Osteoblast (primary cell): ENCODE measurements around the gene HMGA1. TPM values are rescaled to one million over a fixed set of nuclear protein-coding genes. Genes with fewer than 3 reads are reported as not detected.

Source experiments
- DNase-seq: peaks from one replicate; pipeline ENCODE4 v3.0.0; 2011; ENCODE audit warnings: low spot score, mixed read lengths; ENCODE audit not compliant: insufficient read length; ENCODE audit errors: missing footprints
- H2AFZ ChIP-seq: 2 replicates; pipeline ENCODE4 v1.6.0; 2011; ENCODE audit warnings: mild to moderate bottlenecking, low read length
- H3K27ac ChIP-seq: 2 replicates; pipeline ENCODE4 v1.5.1; 2011; ENCODE audit warnings: mild to moderate bottlenecking, low read depth, low read length, moderate library complexity
- H3K27me3 ChIP-seq: 2 replicates; pipeline ENCODE4 v1.6.0; 2012; ENCODE audit warnings: mild to moderate bottlenecking, control low read depth, inconsistent platforms, low read length, moderate library complexity; ENCODE audit not compliant: insufficient read depth
- H3K36me3 ChIP-seq: 2 replicates; pipeline ENCODE4 v1.5.1; 2011; ENCODE audit warnings: mild to moderate bottlenecking, low read length, control low read depth, moderate library complexity; ENCODE audit not compliant: insufficient read depth
- H3K4me1 ChIP-seq: 2 replicates; pipeline ENCODE4 v1.5.1; 2011; ENCODE audit warnings: mild to moderate bottlenecking, low read length, control low read depth, moderate library complexity; ENCODE audit not compliant: insufficient read depth
- H3K4me2 ChIP-seq: 2 replicates; pipeline ENCODE4 v1.6.0; 2011; ENCODE audit warnings: mild to moderate bottlenecking, low read length; ENCODE audit not compliant: insufficient read depth
- H3K4me3 ChIP-seq: fragments of 200-600 bp; sonication (generic); 3 replicates; pipeline ENCODE4 v1.5.1; 2012; ENCODE audit warnings: mild to moderate bottlenecking, low read length, inconsistent platforms; ENCODE audit not compliant: insufficient read depth
- H3K79me2 ChIP-seq: 2 replicates; pipeline ENCODE4 v1.6.0; 2012; ENCODE audit warnings: mild to moderate bottlenecking, low read length, control low read depth, inconsistent platforms; ENCODE audit not compliant: insufficient read depth
- H3K9me3 ChIP-seq: 2 replicates; pipeline ENCODE4 v1.5.1; 2011; ENCODE audit warnings: low read depth, low read length, control low read depth
- H4K20me1 ChIP-seq: 2 replicates; pipeline ENCODE4 v1.6.0; 2012; ENCODE audit warnings: mild to moderate bottlenecking, low read length, control low read depth; ENCODE audit not compliant: insufficient read depth
- CTCF ChIP-seq: IDR thresholded peaks from 2 replicates; pipeline ENCODE4 v1.5.1; 2011; ENCODE audit warnings: mild to moderate bottlenecking, low read depth, low read length, moderate library complexity; ENCODE audit errors: extremely low read depth
- total RNA-seq: library from RNA; depleted of rRNA; stranded (reverse); fragments of >200 nt; gene quantifications from 2 replicates; pipeline ENCODE4 v1.2.3, GENCODE V29; 2012

HMGA1 gene
- total RNA-seq, 1 donor, result 59.4 TPM

- H3K4me1 ChIP-seq, result peaks cover 8% of the 10 kb centered on the region
- H4K20me1 ChIP-seq, result peaks cover 4% of the 10 kb centered on the region
- DNase-seq, result no peak
Measured at GRCh38 chr6:34285448-34286164, 48.9 kb downstream of the HMGA1 start.

GRCh38 chr6:34288581-34288980 lies 51.9 kb downstream of the HMGA1 start:
- Histone ChIP-seq H3K4me2 (no peak overlapping the region), H3K27me3 (no peaks in the 10 kb centered on the region), H3K36me3 (peaks cover 26% of the 10 kb centered on the region), H3K79me2 (no peaks in the 10 kb centered on the region), H3K4me1 (peaks cover 8% of the 10 kb centered on the region), H3K27ac (no peak overlapping the region), H3K9me3 (no peaks in the 10 kb centered on the region), H2AFZ (no peak overlapping the region), H4K20me1 (peaks cover 8% of the 10 kb centered on the region), H3K4me3 (no peak overlapping the region)
- no peak for TF ChIP-seq CTCF
- DNase-seq, result no peak

More at GRCh38 chr6:34285448-34286164, 48.9 kb downstream of the HMGA1 start:
- peaks cover 12% of the 10 kb centered on the region for H3K36me3 ChIP-seq
- H3K27me3 ChIP-seq, result no peaks in the 10 kb centered on the region
- no peak overlapping the region for H3K27ac ChIP-seq
- H3K4me3 ChIP-seq, result no peak overlapping the region
- no peaks in the 10 kb centered on the region for H3K9me3 ChIP-seq
- TF ChIP-seq CTCF, result no peak
- H2AFZ ChIP-seq, result no peak overlapping the region
- no peaks in the 10 kb centered on the region for H3K79me2 ChIP-seq
- no peak overlapping the region for H3K4me2 ChIP-seq

- peaks cover 26% of the 10 kb centered on the region for H3K36me3 ChIP-seq
- H2AFZ ChIP-seq, result no peak overlapping the region
- H3K4me3 ChIP-seq, result no peak overlapping the region
- peaks cover 8% of the 10 kb centered on the region for H3K4me1 ChIP-seq
- H3K9me3 ChIP-seq, result no peaks in the 10 kb centered on the region
- TF ChIP-seq CTCF, result no peak
- no peak overlapping the region for H3K27ac ChIP-seq
- no peak overlapping the region for H3K4me2 ChIP-seq
- H3K27me3 ChIP-seq, result no peaks in the 10 kb centered on the region
- H3K79me2 ChIP-seq, result no peaks in the 10 kb centered on the region
- DNase-seq, result no peak
- H4K20me1 ChIP-seq, result peaks cover 4% of the 10 kb centered on the region
Measured at GRCh38 chr6:34289137-34289536, 52.5 kb downstream of the HMGA1 start.

- Histone ChIP-seq H3K4me3 (no peak overlapping the region), H3K9me3 (no peaks in the 10 kb centered on the region), H3K4me1 (no peaks in the 10 kb centered on the region), H2AFZ (no peak overlapping the region), H3K27me3 (no peaks in the 10 kb centered on the region), H3K79me2 (peaks cover 6% of the 10 kb centered on the region), H3K4me2 (no peak overlapping the region), H3K27ac (no peak overlapping the region), H3K36me3 (peaks cover 24% of the 10 kb centered on the region), H4K20me1 (peaks cover 7% of the 10 kb centered on the region)
- DNase-seq, result no peak
- no peak for TF ChIP-seq CTCF
Measured at GRCh38 chr6:34292954-34293353, 56.3 kb downstream of the HMGA1 start.
